ENCODE data around the gene FAM161B.
"Not testable (repeated sequence)": the region's sequence is repeated elsewhere in the genome, so short reads cannot be mapped to it uniquely, and the experiment has no call there.

FAM161B gene

GRCh38 chr14:73949752-73950734 is at the start of gene FAM161B, which contains the start of gene COQ6:
Gene FAM161B (minus strand): TSS chr14:73950094. CDS start chr14:73950026, 68 bp downstream.
Gene COQ6 (plus strand): TSS chr14:73950302. CDS start chr14:73950333, 31 bp downstream.
- peak; percentile 93 for DNase-seq (ENCODE audit: low read depth)

- no peak for DNase-seq (ENCODE audit: low read depth)
Observed at GRCh38 chr14:73998726-73999125, 48.8 kb upstream of the FAM161B start.

GRCh38 chr14:73997944-73998447 is 48.1 kb upstream of the FAM161B start:
- DNase-seq (ENCODE audit: low read depth) = no peak

GRCh38 chr14:73997108-73997943 is 47.4 kb upstream of the FAM161B start:
- no peak for DNase-seq (ENCODE audit: low read depth)

- DNase-seq (ENCODE audit: low read depth) = no peak
Observed at GRCh38 chr14:73996731-73997107, 46.8 kb upstream of the FAM161B start.

- DNase-seq (ENCODE audit: low read depth) = no peak
Observed at GRCh38 chr14:73995977-73996378, 46.1 kb upstream of the FAM161B start.

- DNase-seq (ENCODE audit: low read depth) = not testable (repeated sequence)
Observed at GRCh38 chr14:73994926-73995325, 45.0 kb upstream of the FAM161B start.

GRCh38 chr14:73991092-73991491 is 41.2 kb upstream of the FAM161B start:
- no peak for DNase-seq (ENCODE audit: low read depth)

- DNase-seq (ENCODE audit: low read depth) = not testable (repeated sequence)
Observed at GRCh38 chr14:73988656-73989055, 38.8 kb upstream of the FAM161B start.

- DNase-seq (ENCODE audit: low read depth) = no peak
Observed at GRCh38 chr14:73988065-73988464, 38.2 kb upstream of the FAM161B start.

GRCh38 chr14:73977896-73978295 is 28.0 kb upstream of the FAM161B start:
- DNase-seq (ENCODE audit: low read depth) = no peak

- DNase-seq (ENCODE audit: low read depth) = no peak
Observed at GRCh38 chr14:73976125-73976524, 26.2 kb upstream of the FAM161B start.

GRCh38 chr14:73973497-73973896 is 23.6 kb upstream of the FAM161B start:
- DNase-seq (ENCODE audit: low read depth) = no peak

- no peak for DNase-seq (ENCODE audit: low read depth)
Observed at GRCh38 chr14:73968885-73969284, 19.0 kb upstream of the FAM161B start.

GRCh38 chr14:73965216-73965615 is 15.3 kb upstream of the FAM161B start:
- DNase-seq (ENCODE audit: low read depth) = no peak

- no peak for DNase-seq (ENCODE audit: low read depth)
Observed at GRCh38 chr14:73961192-73961591, 11.3 kb upstream of the FAM161B start.

- DNase-seq (ENCODE audit: low read depth) = no peak
Observed at GRCh38 chr14:73958591-73958990, 8.7 kb upstream of the FAM161B start.

GRCh38 chr14:73955674-73956073 is 5.8 kb upstream of the FAM161B start:
- no peak for DNase-seq (ENCODE audit: low read depth)

- no peak for DNase-seq (ENCODE audit: low read depth)
Observed at GRCh38 chr14:73953731-73954130, 3.8 kb upstream of the FAM161B start.

GRCh38 chr14:73945159-73945670 is 4.7 kb downstream of the FAM161B start:
- no peak for DNase-seq (ENCODE audit: low read depth)

- no peak for DNase-seq (ENCODE audit: low read depth)
Observed at GRCh38 chr14:73944432-73945158, 5.3 kb downstream of the FAM161B start.
